BJ (cell line): ENCODE results near the gene MCM9. TPM values are rescaled to one million over a fixed set of nuclear protein-coding genes. Genes with fewer than 3 reads are reported as not detected.

Source experiments
- CTCF ChIA-PET: fragments of 350-600 bp; formaldehyde crosslinking; extraction: SDS; loops from one replicate; lab custom pipeline; 2021; ENCODE audit warnings: antibody characterized with exemption, inconsistent platforms; lab: Yijun Ruan, JAX
- POLR2A ChIA-PET: fragments of 300-600 bp; sonication (Branson Sonifier 250); formaldehyde crosslinking; extraction: SDS; loops from one replicate; lab custom pipeline; 2021; ENCODE audit warnings: antibody characterized with exemption; lab: Charles Lee
- DNase-seq: peaks from one replicate; pipeline ENCODE4 v3.0.0-alpha.2; 2011; ENCODE audit warnings: low read depth
- H3K27me3 ChIP-seq: 2 replicates; pipeline ENCODE4 v1.6.0; 2011; ENCODE audit warnings: low read length; ENCODE audit not compliant: control insufficient read depth, insufficient read depth
- H3K36me3 ChIP-seq: 2 replicates; pipeline ENCODE4 v1.5.1; 2011; ENCODE audit warnings: low read length; ENCODE audit not compliant: control insufficient read depth, insufficient read depth
- H3K4me3 ChIP-seq: 2 replicates; pipeline ENCODE4 v1.5.1; 2011; ENCODE audit warnings: low read depth, mild to moderate bottlenecking, control low read depth, low read length
- CTCF ChIP-seq: IDR thresholded peaks from 2 replicates; pipeline ENCODE4 v1.5.1; 2011; ENCODE audit warnings: low read depth, mild to moderate bottlenecking, control low read depth, inconsistent platforms, low read length, moderate library complexity; ENCODE audit not compliant: insufficient read depth
- polyA plus RNA-seq: library from polyadenylated mRNA; depleted of rRNA; stranded (reverse); fragments of >200 nt; gene quantifications from 2 replicates; pipeline ENCODE4 v1.2.3, GENCODE V29; 2011

Gene MCM9
- polyA plus RNA-seq, 1 experiment = 1.7 TPM

GRCh38 chr6:118781897-118782296 lies 153.1 kb downstream of the MCM9 start:
- ChIA-PET POLR2A (no interaction called here), CTCF (no interaction called here)
- Histone ChIP-seq H3K4me3 (no peak overlapping the region), H3K27me3 (peaks cover 5% of the 10 kb centered on the region; the same call in 1 of the 2 replicates), H3K36me3 (no peaks in the 10 kb centered on the region)
- TF ChIP-seq CTCF = no peak
- no peak for DNase-seq

DNA sequence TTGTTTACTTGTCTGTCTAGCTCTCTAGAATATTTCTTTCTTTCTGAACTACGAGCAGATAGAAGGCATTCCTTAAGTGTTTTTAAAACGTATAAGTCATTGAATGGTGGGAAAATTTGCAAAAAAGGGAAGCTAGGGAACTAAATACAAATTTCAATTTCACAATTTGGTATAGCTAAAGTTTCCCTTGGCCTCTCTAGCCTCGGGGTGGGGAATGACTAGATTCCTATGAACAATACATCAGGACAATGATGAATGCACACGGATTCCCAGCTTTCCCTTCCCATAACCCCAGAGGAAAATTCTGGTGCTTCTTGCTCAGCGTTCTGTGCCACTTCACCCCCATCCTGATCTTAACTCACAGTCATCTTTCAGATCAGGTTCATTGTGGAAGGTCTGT lies 154.3 kb downstream of the MCM9 start:
- POLR2A ChIA-PET = interaction anchor here (0.7 kb wide), 1 partner anchor 156 kb away, joined by 3 read pairs; no protein-coding TSS in a partner anchor
- H3K36me3 ChIP-seq = no peaks in the 10 kb centered on the region
- H3K4me3 ChIP-seq = no peak overlapping the region
- peaks cover 5% of the 10 kb centered on the region; the same call in 1 of the 2 replicates for H3K27me3 ChIP-seq
- DNase-seq = no peak
- CTCF ChIA-PET = interaction anchor here (1.2 to 2.0 kb wide), 2 partner anchors 129 to 497 kb away, joined by 4 to 10 read pairs; partner anchors contain the start of gene CEP85L
- TF ChIP-seq CTCF = no peak

GRCh38 chr6:118776607-118777549 lies 158.1 kb downstream of the MCM9 start:
- POLR2A ChIA-PET = no interaction called here
- H3K36me3 ChIP-seq = no peaks in the 10 kb centered on the region
- peak; percentile 79 for TF ChIP-seq CTCF
- H3K27me3 ChIP-seq = peaks cover 5% of the 10 kb centered on the region; the same call in 1 of the 2 replicates
- DNase-seq = peak; percentile 43
- CTCF ChIA-PET = interaction anchor here (0.5 to 1.9 kb wide), 13 partner anchors 9 to 936 kb away, joined by 3 to 6 read pairs (median 3); no protein-coding TSS in a partner anchor
- no peak overlapping the region for H3K4me3 ChIP-seq

GRCh38 chr6:118775381-118775780 lies 159.6 kb downstream of the MCM9 start:
- H3K36me3 ChIP-seq = no peaks in the 10 kb centered on the region
- TF ChIP-seq CTCF = no peak
- H3K4me3 ChIP-seq = no peak overlapping the region
- ChIA-PET POLR2A (no interaction called here), CTCF (interaction anchor here (0.7 to 1.9 kb wide), 3 partner anchors 26 to 935 kb away, joined by 3 to 5 read pairs (median 3); no protein-coding TSS in a partner anchor)
- no peak for DNase-seq
- H3K27me3 ChIP-seq = peaks cover 4% of the 10 kb centered on the region

DNA sequence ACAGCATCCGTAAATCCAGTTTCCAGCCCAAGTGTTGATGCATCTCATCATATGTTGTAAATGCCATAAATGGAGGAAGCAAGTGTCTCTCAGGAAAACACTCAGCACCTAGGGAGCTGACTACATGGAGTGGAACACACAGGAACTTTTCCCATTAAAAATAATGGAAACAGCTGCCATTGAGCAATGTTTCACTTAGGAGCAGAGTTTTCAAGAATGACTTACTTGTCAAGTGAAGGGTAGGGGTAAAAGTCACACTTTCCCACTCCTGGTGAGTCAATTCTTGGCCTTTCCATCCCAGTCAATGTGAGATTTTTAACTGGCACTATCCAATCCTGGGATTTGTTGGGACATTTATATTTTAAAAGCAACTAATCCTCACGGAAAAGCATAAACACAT lies 160.4 kb downstream of the MCM9 start:
- TF ChIP-seq CTCF = no peak
- CTCF ChIA-PET = interaction anchor here (0.6 to 0.9 kb wide), 2 partner anchors 9 to 455 kb away, joined by 3 to 4 read pairs; no protein-coding TSS in a partner anchor
- POLR2A ChIA-PET = no interaction called here
- no peak overlapping the region for H3K4me3 ChIP-seq
- H3K36me3 ChIP-seq = no peaks in the 10 kb centered on the region
- DNase-seq = no peak
- peaks cover 1% of the 10 kb centered on the region; the same call in 1 of the 2 replicates for H3K27me3 ChIP-seq
